CD4-positive, alpha-beta T cell treated with Interleukin-17A for 1 hour (primary cell): ENCODE data around the gene USP3.
"Not testable (repeated sequence)": the region's sequence is repeated elsewhere in the genome, so short reads cannot be mapped to it uniquely, and the experiment has no call there.

Experiments
- DNase-seq: peaks from one replicate; pipeline ENCODE4 v3.0.0-alpha.2; 2020

The USP3 gene

GRCh38 chr15:63620760-63621159 is 116.4 kb downstream of the USP3 start:
- not testable (repeated sequence) for DNase-seq

GRCh38 chr15:63623232-63623969 is 119.0 kb downstream of the USP3 start:
- no peak for DNase-seq

GRCh38 chr15:63626955-63627354 is 122.6 kb downstream of the USP3 start:
- DNase-seq: no peak

GRCh38 chr15:63628123-63628822 is 123.9 kb downstream of the USP3 start:
- DNase-seq: no peak

- no peak for DNase-seq
Measured at GRCh38 chr15:63630036-63630751, 125.8 kb downstream of the USP3 start.

GRCh38 chr15:63633312-63633711 is 128.9 kb downstream of the USP3 start:
- no peak for DNase-seq

- DNase-seq: no peak
Measured at GRCh38 chr15:63634154-63634553, 129.8 kb downstream of the USP3 start.

GRCh38 chr15:63636518-63637061 is 132.2 kb downstream of the USP3 start:
- no peak for DNase-seq

- DNase-seq: no peak
Measured at GRCh38 chr15:63638839-63639238, 134.4 kb downstream of the USP3 start.

GRCh38 chr15:63640146-63640545 is 135.8 kb downstream of the USP3 start:
- no peak for DNase-seq
